Measurements from ENCODE around the gene ARHGAP44. TPM values are rescaled to one million over a fixed set of nuclear protein-coding genes. Genes with fewer than 3 reads are reported as not detected.

The ARHGAP44 gene
- total RNA-seq, 1 donor from 2014 or later = 19.3 TPM

- no peak for TF ChIP-seq CTCF (IDR thresholded peaks at IDR 0.05)
- H3K4me1 ChIP-seq = no peaks in the 10 kb centered on the region
- no peaks in the 10 kb centered on the region for H3K36me3 ChIP-seq
- H3K27me3 ChIP-seq = no peaks in the 10 kb centered on the region
- intact Hi-C loops (cut with DNase I) = no loop called here
- no peak overlapping the region for H3K27ac ChIP-seq
- no peak for DNase-seq (ENCODE audit: low spot score in 2 of 2)
- no peaks in the 10 kb centered on the region for H3K9me3 ChIP-seq
- no peak overlapping the region for H3K4me3 ChIP-seq
Measured at GRCh38 chr17:12773153-12773552, 16.1 kb upstream of the ARHGAP44 start.

- peaks cover 0 to 6% of the 10 kb centered on the region in 2 donors for H3K4me1 ChIP-seq
- H3K27ac ChIP-seq = peak overlapping the region; percentile 49 to 81
- TF ChIP-seq CTCF (IDR thresholded peaks at IDR 0.05) = no peak
- H3K4me3 ChIP-seq = peak overlapping the region; percentile 72 to 74
- H3K27me3 ChIP-seq = no peaks in the 10 kb centered on the region
- H3K9me3 ChIP-seq = no peaks in the 10 kb centered on the region
- H3K36me3 ChIP-seq = no peaks in the 10 kb centered on the region
- DNase-seq (ENCODE audit: low spot score in 2 of 2) = no peak
- intact Hi-C loops (cut with DNase I) = loop anchor here (10.0 kb wide), 1 partner anchor 226 kb away; the partner anchor contains the start of gene ELAC2
Measured at GRCh38 chr17:12789075-12789480, 220 bp upstream of the ARHGAP44 start.

GRCh38 chr17:12790249-12791106, 1.2 kb downstream of the ARHGAP44 start:
- no peaks in the 10 kb centered on the region for H3K27me3 ChIP-seq
- no peak overlapping the region for H3K27ac ChIP-seq
- H3K4me3 ChIP-seq = peak overlapping the region; percentile 72 to 74
- TF ChIP-seq CTCF (IDR thresholded peaks at IDR 0.05) = no peak
- intact Hi-C loops (cut with DNase I) = no loop called here
- H3K4me1 ChIP-seq = peaks cover 0 to 6% of the 10 kb centered on the region in 2 donors
- H3K9me3 ChIP-seq = no peaks in the 10 kb centered on the region
- H3K36me3 ChIP-seq = no peaks in the 10 kb centered on the region
- no peak for DNase-seq (ENCODE audit: low spot score in 2 of 2)

- no peak overlapping the region for H3K4me3 ChIP-seq
- intact Hi-C loops (cut with DNase I) = no loop called here
- H3K36me3 ChIP-seq = no peaks in the 10 kb centered on the region
- DNase-seq (ENCODE audit: low spot score in 2 of 2) = no peak
- no peak for TF ChIP-seq CTCF (IDR thresholded peaks at IDR 0.05)
- H3K4me1 ChIP-seq = peaks cover 0 to 5% of the 10 kb centered on the region in 2 donors
- no peaks in the 10 kb centered on the region for H3K27me3 ChIP-seq
- no peaks in the 10 kb centered on the region for H3K9me3 ChIP-seq
- no peak overlapping the region for H3K27ac ChIP-seq
Measured at GRCh38 chr17:12794919-12795532, 5.7 kb downstream of the ARHGAP44 start.

- no peak overlapping the region for H3K27ac ChIP-seq
- no peaks in the 10 kb centered on the region for H3K9me3 ChIP-seq
- no peaks in the 10 kb centered on the region for H3K27me3 ChIP-seq
- no peaks in the 10 kb centered on the region for H3K36me3 ChIP-seq
- no peak for TF ChIP-seq CTCF (IDR thresholded peaks at IDR 0.05)
- H3K4me3 ChIP-seq = no peak overlapping the region
- intact Hi-C loops (cut with DNase I) = loop anchor here (10.0 kb wide), 1 partner anchor 56 kb away; no protein-coding TSS in a partner anchor
- no peak for DNase-seq (ENCODE audit: low spot score in 2 of 2)
- H3K4me1 ChIP-seq = no peaks in the 10 kb centered on the region
Measured at GRCh38 chr17:12800855-12801365, 11.6 kb downstream of the ARHGAP44 start.
